ENCODE results near the gene ABCG1. TPM values are rescaled to one million over a fixed set of nuclear protein-coding genes. Genes with fewer than 3 reads are reported as not detected.

The ABCG1 gene
- total RNA-seq, 4 donors from 2014 or later: 16.1 to 25.9 (median 20.0) TPM

DNA sequence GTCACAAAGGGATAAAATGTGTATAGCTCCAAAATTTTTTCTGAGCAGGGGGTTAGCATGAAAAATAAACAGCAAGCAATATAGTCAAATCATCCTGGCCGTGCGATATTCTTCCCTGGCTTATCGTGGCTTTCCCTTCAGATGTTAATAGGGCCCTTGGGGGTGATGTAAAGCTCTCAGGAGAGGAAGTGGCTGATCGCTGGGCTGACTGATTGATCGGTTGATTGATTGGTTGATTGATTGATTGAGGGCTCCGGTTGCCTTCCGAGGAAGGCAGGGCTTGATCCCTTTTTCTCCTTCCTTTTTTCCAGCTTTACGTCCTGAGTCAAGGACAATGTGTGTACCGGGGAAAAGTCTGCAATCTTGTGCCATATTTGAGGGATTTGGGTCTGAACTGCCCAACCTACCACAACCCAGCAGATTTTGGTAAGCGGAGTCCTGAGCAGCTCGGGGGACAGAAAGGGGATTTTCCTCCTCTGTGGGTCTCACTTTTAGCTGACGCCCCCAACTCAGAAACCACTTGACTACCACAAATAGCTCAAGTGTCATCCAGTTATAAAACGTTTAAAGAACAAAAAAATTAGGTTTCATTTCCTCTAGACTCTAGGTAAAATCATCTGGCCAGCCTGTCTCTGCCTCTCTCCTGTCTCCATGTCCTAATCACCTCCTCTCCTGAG, 66.8 kb downstream of the ABCG1 start:
- no peak for DNase-seq (ENCODE audit: extremely low spot score)
- no peak overlapping the region for H3K27ac ChIP-seq (replicated peaks in 1 of 4)
- peaks cover 29 to 93% (median 84%) of the 10 kb centered on the region in 4 donors for H3K36me3 ChIP-seq
- TF ChIP-seq CTCF (IDR thresholded peaks at IDR 0.05) (no peak), POLR2AphosphoS5 (IDR thresholded peaks at IDR 0.05) (no peak), POLR2A (IDR thresholded peaks at IDR 0.05; ENCODE audit: low read depth) (no peak), EP300 (IDR thresholded peaks at IDR 0.05) (no peak)
- H3K9me3 ChIP-seq: no peaks in the 10 kb centered on the region
- WGBS: 86% methylated on average over 13 of the region's 13 CpGs
- H3K4me3 ChIP-seq: no peak overlapping the region
- H3K27me3 ChIP-seq: no peaks in the 10 kb centered on the region
- intact Hi-C loops (cut with DNase I): no loop called here
- no peaks in the 10 kb centered on the region for H3K4me1 ChIP-seq

- no peaks in the 10 kb centered on the region for H3K9me3 ChIP-seq
- H3K36me3 ChIP-seq: peaks cover 36 to 94% (median 85%) of the 10 kb centered on the region in 4 donors
- H3K4me3 ChIP-seq: no peak overlapping the region
- intact Hi-C loops (cut with DNase I): no loop called here
- 83% methylated on average over 12 of the region's 12 CpGs for WGBS
- DNase-seq (ENCODE audit: extremely low spot score): no peak
- TF ChIP-seq EP300 (IDR thresholded peaks at IDR 0.05) (no peak), POLR2AphosphoS5 (IDR thresholded peaks at IDR 0.05) (no peak), CTCF (IDR thresholded peaks at IDR 0.05) (no peak), POLR2A (IDR thresholded peaks at IDR 0.05; ENCODE audit: low read depth) (no peak)
- no peak overlapping the region for H3K27ac ChIP-seq (replicated peaks in 1 of 4)
- H3K27me3 ChIP-seq: no peaks in the 10 kb centered on the region
- H3K4me1 ChIP-seq: no peaks in the 10 kb centered on the region
Observed at GRCh38 chr21:42286416-42286815, 67.5 kb downstream of the ABCG1 start.

DNA sequence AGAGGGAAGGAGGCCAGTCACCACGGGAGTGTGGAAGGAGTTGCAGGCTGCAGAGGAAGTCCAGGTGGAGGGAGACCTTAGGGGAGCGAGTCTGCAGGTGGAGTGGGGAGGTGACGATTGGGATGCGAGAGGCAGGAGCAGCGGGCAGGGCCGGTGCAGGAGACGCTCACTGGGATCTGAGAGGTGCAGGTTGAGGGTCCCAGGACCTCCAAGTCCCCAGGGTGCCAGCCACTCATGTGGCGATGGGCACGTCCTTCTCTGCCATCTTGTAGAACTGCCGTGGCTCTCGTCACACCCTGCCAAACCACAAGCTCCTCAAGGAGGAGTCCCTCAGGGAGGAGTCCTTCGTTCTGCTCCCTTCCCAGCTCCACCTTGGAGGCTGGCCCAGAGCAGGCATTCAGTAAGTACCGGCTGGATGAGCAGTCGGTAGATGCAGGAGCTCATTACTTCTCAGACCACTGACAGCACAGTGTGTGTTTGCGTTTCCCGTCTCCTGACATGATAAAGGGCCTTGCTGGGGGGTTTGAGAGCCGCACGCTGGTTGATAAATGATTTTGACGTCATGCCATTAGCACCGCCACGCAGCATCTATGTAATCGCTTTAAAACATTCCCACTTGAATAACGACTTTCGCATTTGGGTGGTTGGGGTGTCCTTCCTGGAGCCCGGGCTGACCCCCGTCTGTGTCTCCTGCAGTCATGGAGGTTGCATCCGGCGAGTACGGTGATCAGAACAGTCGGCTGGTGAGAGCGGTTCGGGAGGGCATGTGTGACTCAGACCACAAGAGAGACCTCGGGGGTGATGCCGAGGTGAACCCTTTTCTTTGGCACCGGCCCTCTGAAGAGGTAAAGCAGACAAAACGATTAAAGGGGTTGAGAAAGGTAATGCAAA, 68.5 kb downstream of the ABCG1 start:
- Histone ChIP-seq H3K36me3 (peaks cover 42 to 94% (median 85%) of the 10 kb centered on the region in 4 donors), H3K4me1 (no peaks in the 10 kb centered on the region), H3K27me3 (no peaks in the 10 kb centered on the region), H3K9me3 (no peaks in the 10 kb centered on the region), H3K27ac (replicated peaks in 1 of 4) (no peak overlapping the region), H3K4me3 (no peak overlapping the region)
- no peak for TF ChIP-seq POLR2AphosphoS5 (IDR thresholded peaks at IDR 0.05)
- no peak for TF ChIP-seq POLR2A (IDR thresholded peaks at IDR 0.05; ENCODE audit: low read depth)
- TF ChIP-seq EP300 (IDR thresholded peaks at IDR 0.05): no peak
- TF ChIP-seq CTCF (IDR thresholded peaks at IDR 0.05): no peak
- WGBS: 87% methylated on average over 36 of the region's 36 CpGs
- no peak for DNase-seq (ENCODE audit: extremely low spot score)
- intact Hi-C loops (cut with DNase I): no loop called here

DNA sequence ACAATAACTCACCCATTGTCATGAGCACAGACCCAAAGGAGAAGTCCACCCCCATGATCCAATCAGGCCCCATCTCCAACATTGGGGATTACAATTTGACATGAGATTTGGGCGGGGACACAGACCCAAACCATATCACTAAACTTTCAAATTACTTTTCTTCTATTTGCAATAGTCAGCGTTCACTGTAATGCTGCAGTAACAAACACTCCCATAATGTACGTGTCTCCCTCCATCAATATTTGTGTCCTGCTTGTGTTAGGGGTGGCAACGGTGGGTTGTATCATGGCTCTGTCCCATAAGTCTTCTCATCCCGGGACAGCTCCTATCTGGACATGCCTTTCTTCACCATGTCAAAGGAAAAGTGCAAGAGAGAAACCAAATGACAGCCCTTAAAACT, 70.0 kb downstream of the ABCG1 start:
- WGBS: 95% methylated on average over 5 of the region's 5 CpGs
- DNase-seq (ENCODE audit: extremely low spot score): no peak
- H3K27ac ChIP-seq (replicated peaks in 1 of 4): no peak overlapping the region
- intact Hi-C loops (cut with DNase I): no loop called here
- peaks cover 38 to 95% (median 82%) of the 10 kb centered on the region in 4 donors for H3K36me3 ChIP-seq
- no peak overlapping the region for H3K4me3 ChIP-seq
- TF ChIP-seq EP300 (IDR thresholded peaks at IDR 0.05): no peak
- TF ChIP-seq POLR2AphosphoS5 (IDR thresholded peaks at IDR 0.05): no peak
- TF ChIP-seq POLR2A (IDR thresholded peaks at IDR 0.05; ENCODE audit: low read depth): no peak
- no peak for TF ChIP-seq CTCF (IDR thresholded peaks at IDR 0.05)
- no peaks in the 10 kb centered on the region for H3K9me3 ChIP-seq
- H3K27me3 ChIP-seq: no peaks in the 10 kb centered on the region
- no peaks in the 10 kb centered on the region for H3K4me1 ChIP-seq

All from esophagus muscularis mucosa (tissue), 4 donors.